Type B pancreatic cell (in vitro differentiated cells): Measurements from ENCODE around the gene KRT9. TPM values are rescaled to one million over a fixed set of nuclear protein-coding genes. Genes with fewer than 3 reads are reported as not detected.
"Not testable (repeated sequence)": the region's sequence is repeated elsewhere in the genome, so short reads cannot be mapped to it uniquely, and the experiment has no call there.

ENCODE experiments used
- DNase-seq: peaks from one replicate; pipeline ENCODE4 v3.0.0; 2021; ENCODE audit warnings: mixed read lengths; ENCODE audit not compliant: unreplicated experiment; ENCODE audit errors: extremely low spot score
- H3K27ac Mint-ChIP-seq: 2 replicates; pipeline ENCODE4 v1.8.0; 2021; ENCODE audit warnings: mild to moderate bottlenecking, mixed read lengths
- H3K27me3 Mint-ChIP-seq: 2 replicates; pipeline ENCODE4 v1.8.0; 2021; ENCODE audit warnings: mixed read lengths
- H3K36me3 Mint-ChIP-seq: 2 replicates; pipeline ENCODE4 v1.8.0; 2021; ENCODE audit warnings: mixed read lengths
- H3K4me1 Mint-ChIP-seq: one replicate; pipeline ENCODE4 v1.8.0; 2021; ENCODE audit warnings: mixed read lengths; ENCODE audit not compliant: unreplicated experiment
- H3K4me3 Mint-ChIP-seq: 2 replicates; pipeline ENCODE4 v1.8.0; 2021; ENCODE audit warnings: mild to moderate bottlenecking, mixed read lengths
- H3K9me3 Mint-ChIP-seq: 2 replicates; pipeline ENCODE4 v1.8.0; 2021; ENCODE audit warnings: mixed read lengths
- total RNA-seq: library from RNA; stranded (reverse); gene quantifications from 2 replicates; pipeline ENCODE4 v1.2.1, GENCODE V29; 2021; ENCODE audit warnings: low replicate concordance
- TF ChIP-seq, protein P1 (sequence below): fragments of 200-600 bp; sonication (generic); conservative IDR thresholded peaks from 2 replicates; pipeline ENCODE4 v1.5.0; 2021; ENCODE audit warnings: antibody characterized with exemption, mild to moderate bottlenecking

KRT9 gene
- total RNA-seq, 1 donor from 2014 or later = 0.85 TPM

DNA sequence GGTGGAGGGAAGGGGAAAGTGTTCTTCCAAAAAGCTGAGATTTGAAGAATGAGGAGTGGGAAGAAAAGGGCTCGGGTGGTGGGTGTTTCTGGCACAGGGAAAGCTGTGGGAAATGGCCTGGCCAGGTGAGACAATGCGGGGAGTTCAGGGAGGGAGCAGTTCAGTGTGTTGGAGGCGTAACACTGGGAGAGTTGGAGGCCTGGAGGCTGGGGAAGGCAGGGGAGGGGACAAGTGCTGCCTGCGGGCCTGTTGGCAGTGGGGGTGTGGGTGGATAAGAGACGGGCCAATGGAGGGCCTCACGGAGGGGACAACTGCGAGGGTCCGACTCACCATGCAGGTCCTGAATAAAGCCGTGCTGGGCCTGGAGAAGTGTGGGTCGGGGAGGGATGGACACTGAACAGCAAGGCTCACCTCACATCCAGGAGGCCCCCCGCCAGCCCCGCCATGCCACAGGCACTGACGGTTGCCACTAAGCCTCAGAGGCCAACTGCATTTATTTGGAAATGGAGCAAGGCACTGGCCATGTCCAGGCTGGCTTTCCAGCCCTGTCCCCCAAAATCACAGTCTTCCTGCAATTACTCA, 25.9 kb downstream of the KRT9 start:
- no peak for DNase-seq
- Mint-ChIP-seq H3K27me3 (no peaks in the 10 kb centered on the region), H3K36me3 (no peaks in the 10 kb centered on the region), H3K4me3 (no peak overlapping the region), H3K9me3 (peaks cover 5% of the 10 kb centered on the region), H3K4me1 (peaks cover 44% of the 10 kb centered on the region), H3K27ac (peak overlapping the region; percentile 76)
- TF ChIP-seq, protein P1, sequence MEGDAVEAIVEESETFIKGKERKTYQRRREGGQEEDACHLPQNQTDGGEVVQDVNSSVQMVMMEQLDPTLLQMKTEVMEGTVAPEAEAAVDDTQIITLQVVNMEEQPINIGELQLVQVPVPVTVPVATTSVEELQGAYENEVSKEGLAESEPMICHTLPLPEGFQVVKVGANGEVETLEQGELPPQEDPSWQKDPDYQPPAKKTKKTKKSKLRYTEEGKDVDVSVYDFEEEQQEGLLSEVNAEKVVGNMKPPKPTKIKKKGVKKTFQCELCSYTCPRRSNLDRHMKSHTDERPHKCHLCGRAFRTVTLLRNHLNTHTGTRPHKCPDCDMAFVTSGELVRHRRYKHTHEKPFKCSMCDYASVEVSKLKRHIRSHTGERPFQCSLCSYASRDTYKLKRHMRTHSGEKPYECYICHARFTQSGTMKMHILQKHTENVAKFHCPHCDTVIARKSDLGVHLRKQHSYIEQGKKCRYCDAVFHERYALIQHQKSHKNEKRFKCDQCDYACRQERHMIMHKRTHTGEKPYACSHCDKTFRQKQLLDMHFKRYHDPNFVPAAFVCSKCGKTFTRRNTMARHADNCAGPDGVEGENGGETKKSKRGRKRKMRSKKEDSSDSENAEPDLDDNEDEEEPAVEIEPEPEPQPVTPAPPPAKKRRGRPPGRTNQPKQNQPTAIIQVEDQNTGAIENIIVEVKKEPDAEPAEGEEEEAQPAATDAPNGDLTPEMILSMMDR = no peak

DNA sequence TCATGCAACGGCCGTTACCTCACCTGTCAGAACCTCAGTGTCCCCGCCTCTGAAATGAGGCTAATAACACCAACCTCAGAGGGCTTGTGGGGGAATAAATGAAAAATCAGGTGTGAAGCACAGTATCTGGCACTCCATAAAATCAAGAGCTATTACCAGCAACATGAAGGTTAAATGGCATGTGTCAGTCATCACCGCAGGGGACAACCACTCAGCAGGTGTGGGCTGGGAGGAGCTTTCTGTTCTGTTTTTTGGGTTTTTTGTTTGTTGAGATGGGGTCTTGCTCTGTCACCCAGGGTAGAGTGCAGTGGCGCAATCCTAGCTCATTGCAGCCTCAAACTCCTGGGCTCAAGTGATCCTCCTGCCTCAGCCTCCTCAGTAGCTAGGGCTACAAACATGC, 26.9 kb downstream of the KRT9 start:
- TF ChIP-seq, protein P1 = no peak
- H3K4me3 Mint-ChIP-seq = peak overlapping the region; percentile 77
- H3K9me3 Mint-ChIP-seq = peaks cover 5% of the 10 kb centered on the region
- H3K4me1 Mint-ChIP-seq = peaks cover 44% of the 10 kb centered on the region
- no peaks in the 10 kb centered on the region for H3K27me3 Mint-ChIP-seq
- peak overlapping the region; percentile 88 for H3K27ac Mint-ChIP-seq
- no peak for DNase-seq
- H3K36me3 Mint-ChIP-seq = no peaks in the 10 kb centered on the region

DNA sequence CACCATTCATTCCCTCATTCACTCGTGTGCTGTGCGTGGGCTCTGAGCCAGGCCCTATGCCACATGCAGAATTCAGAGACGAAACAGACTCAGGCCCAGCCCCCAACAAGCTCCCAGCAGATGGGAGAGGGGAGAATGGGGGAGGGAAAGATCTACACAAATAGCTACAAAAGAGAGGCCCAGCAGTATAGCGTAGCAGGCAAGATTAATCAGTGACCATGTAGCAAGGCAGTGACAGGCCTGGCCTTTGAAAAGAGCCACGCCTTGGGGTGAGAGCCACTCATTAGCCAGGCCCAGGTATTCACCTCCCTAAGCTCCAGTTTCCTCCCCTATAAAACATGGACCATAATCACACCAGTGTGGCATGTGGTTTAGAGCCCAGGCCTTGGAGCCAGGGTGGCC, 27.4 kb downstream of the KRT9 start:
- Mint-ChIP-seq H3K4me1 (peaks cover 42% of the 10 kb centered on the region), H3K36me3 (no peaks in the 10 kb centered on the region), H3K27ac (peak overlapping the region; percentile 88), H3K27me3 (no peaks in the 10 kb centered on the region), H3K9me3 (peaks cover 5% of the 10 kb centered on the region), H3K4me3 (peak overlapping the region; percentile 77)
- DNase-seq = no peak
- TF ChIP-seq, protein P1 = no peak

DNA sequence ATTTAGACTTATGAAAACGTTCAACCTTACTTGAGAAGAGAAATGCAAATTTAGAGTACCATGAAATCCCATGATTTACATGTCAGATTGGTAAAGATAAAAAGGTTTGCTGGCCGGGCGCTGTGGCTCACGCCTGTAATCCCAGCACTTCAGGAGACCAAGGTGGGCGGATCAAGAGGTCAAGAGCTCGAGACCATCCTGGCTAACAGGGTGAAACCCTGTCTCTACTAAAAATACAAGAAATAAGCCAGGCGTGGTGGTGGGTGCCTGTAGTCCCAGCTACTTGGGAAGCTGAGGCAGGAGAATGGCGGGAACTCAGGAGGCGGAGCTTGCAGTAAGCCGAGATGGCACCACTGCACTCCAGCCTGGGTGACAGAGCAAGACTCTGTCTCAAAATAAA, 29.1 kb downstream of the KRT9 start:
- not testable (repeated sequence) for DNase-seq, H3K27ac Mint-ChIP-seq, H3K9me3 Mint-ChIP-seq, H3K4me3 Mint-ChIP-seq, H3K27me3 Mint-ChIP-seq, H3K36me3 Mint-ChIP-seq
- H3K4me1 Mint-ChIP-seq = peaks cover 38% of the 10 kb centered on the region

DNA sequence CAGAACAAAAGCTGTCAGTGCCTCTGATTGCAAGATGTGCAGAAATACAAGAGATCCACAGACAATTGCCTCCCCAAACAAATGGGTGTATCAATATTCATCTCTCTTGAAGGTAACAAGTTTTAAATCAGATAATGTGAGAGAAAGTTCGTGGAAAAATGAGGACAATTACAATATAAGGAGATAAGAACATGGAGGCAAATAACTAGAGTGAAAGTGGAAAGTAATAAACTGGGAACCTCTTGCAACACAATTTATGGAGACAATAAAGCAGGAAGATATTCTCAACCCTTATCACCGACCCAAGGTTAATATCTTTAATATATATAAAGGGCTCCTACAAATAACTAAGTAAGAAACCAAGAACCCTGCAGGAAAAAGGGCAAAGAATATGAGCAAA, 29.5 kb downstream of the KRT9 start:
- Mint-ChIP-seq H3K36me3 (no peaks in the 10 kb centered on the region), H3K4me3 (no peak overlapping the region), H3K27ac (peak overlapping the region; percentile 50), H3K27me3 (no peaks in the 10 kb centered on the region), H3K4me1 (peaks cover 40% of the 10 kb centered on the region), H3K9me3 (peaks cover 5% of the 10 kb centered on the region)
- TF ChIP-seq, protein P1 = no peak
- DNase-seq = no peak

DNA sequence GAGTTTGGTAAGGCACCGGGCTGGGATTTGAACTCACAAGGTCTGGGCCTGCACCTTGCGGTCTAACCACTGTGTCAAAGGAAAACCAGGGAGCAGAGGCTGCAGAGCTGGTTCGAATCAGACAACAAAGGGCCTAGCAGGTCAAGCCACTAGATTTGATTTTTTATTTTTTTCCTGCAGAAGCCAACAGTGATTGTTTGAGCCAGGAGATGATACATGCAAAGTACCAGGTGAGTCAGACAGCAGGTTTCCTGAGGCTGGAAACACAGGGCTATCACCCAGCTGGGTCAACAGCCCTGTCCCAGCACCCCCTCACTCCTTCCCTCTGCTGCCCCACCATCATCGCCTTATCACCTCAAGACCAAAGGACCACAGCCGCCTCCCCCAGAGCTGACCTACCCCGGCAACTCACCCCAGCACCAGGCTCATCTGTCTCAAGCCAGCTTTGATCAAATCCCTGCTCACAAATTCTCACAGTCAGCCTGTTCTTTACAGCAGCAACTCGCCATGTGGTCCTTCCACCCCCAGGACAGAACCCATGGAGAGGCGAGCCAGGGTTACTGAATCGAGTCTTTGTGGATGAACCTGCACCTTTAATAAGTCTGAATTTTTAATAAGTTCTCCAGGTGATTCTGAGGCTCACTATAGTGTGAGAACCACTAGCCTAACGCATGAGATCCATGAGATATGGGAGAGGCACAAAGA, 30.8 kb downstream of the KRT9 start:
- Mint-ChIP-seq H3K27me3 (no peaks in the 10 kb centered on the region), H3K27ac (peak overlapping the region; percentile 32), H3K4me1 (peaks cover 42% of the 10 kb centered on the region), H3K36me3 (no peaks in the 10 kb centered on the region), H3K4me3 (peak overlapping the region; percentile 28), H3K9me3 (no peaks in the 10 kb centered on the region)
- TF ChIP-seq, protein P1 = no peak
- no peak for DNase-seq
